Suprapubic skin (tissue), 4 donors: ENCODE results near the gene CXCR4. TPM values are rescaled to one million over a fixed set of nuclear protein-coding genes. Genes with fewer than 3 reads are reported as not detected.

ENCODE experiments used
- DNase-seq, 2 donors: peaks; one replicate each; pipeline ENCODE4 v3.0.0-alpha.2; 2019; ENCODE audit warnings: low spot score in 2 of 2
- H3K27ac ChIP-seq: fragments of 200-600 bp; sonication (generic); one replicate; pipeline ENCODE4 v1.5.1; 2019
- H3K27me3 ChIP-seq: fragments of 200-600 bp; sonication (generic); one replicate; pipeline ENCODE4 v1.5.1; 2019
- H3K36me3 ChIP-seq: fragments of 200-600 bp; sonication (generic); one replicate; pipeline ENCODE4 v1.5.1; 2019
- H3K4me1 ChIP-seq: fragments of 200-600 bp; sonication (generic); one replicate; pipeline ENCODE4 v1.5.1; 2019
- H3K4me3 ChIP-seq: fragments of 200-600 bp; sonication (generic); one replicate; pipeline ENCODE4 v1.5.1; 2019; ENCODE audit warnings: mild to moderate bottlenecking
- H3K9me3 ChIP-seq: fragments of 200-600 bp; sonication (generic); one replicate; pipeline ENCODE4 v1.5.1; 2019
- CTCF ChIP-seq, 2 donors: fragments of 200-600 bp in 1 of 2; fragments of 450-650 bp in 1 of 2; sonication (generic) in 1 of 2; IDR thresholded peaks; one replicate each; pipeline ENCODE4 v1.5.1; 2016 to 2019; ENCODE audit warnings: antibody characterized with exemption in 2 of 2, mild to moderate bottlenecking in 1 of 2, moderate library complexity in 1 of 2
- EP300 ChIP-seq: sonication (generic); formaldehyde crosslinking; IDR thresholded peaks from one replicate; pipeline ENCODE4 v1.6.1; 2017; ENCODE audit warnings: antibody characterized with exemption
- POLR2A ChIP-seq, 2 donors: fragments of 450-650 bp; IDR thresholded peaks; one replicate each; pipeline ENCODE4 v1.6.1; 2017; ENCODE audit warnings: antibody characterized with exemption in 2 of 2, mild to moderate bottlenecking in 2 of 2, moderate library complexity in 2 of 2
- POLR2AphosphoS5 ChIP-seq, 3 donors: sonication (generic); formaldehyde crosslinking; IDR thresholded peaks; one replicate each; pipeline ENCODE4 v1.6.1; 2017; ENCODE audit warnings: antibody characterized with exemption in 3 of 3
- WGBS: methylation state at CpG from one replicate; pipeline ENCODE4 v1.1.5; 2018; 5-methylcytosine and 5-hydroxymethylcytosine counted together
- total RNA-seq, 4 donors: library from RNA; depleted of rRNA; stranded (reverse); fragments of >200 nt; gene quantifications; one replicate each; pipeline ENCODE4 v1.1.0, GENCODE V29; 2016

CXCR4 gene
- total RNA-seq, 4 donors from 2014 or later = 5.1 to 6.8 (median 5.6) TPM

GRCh38 chr2:136131484-136131960, 13.6 kb upstream of the CXCR4 start:
- TF ChIP-seq CTCF (IDR thresholded peaks at IDR 0.05) = no peak
- Histone ChIP-seq H3K27me3 (peaks cover 7% of the 10 kb centered on the region), H3K36me3 (no peaks in the 10 kb centered on the region), H3K4me1 (no peaks in the 10 kb centered on the region), H3K4me3 (no peak overlapping the region), H3K9me3 (no peaks in the 10 kb centered on the region), H3K27ac (peak overlapping the region; percentile 29)
- no peak for DNase-seq
- WGBS = 83% methylated on average over 10 of the region's 10 CpGs

GRCh38 chr2:136130511-136130910, 12.6 kb upstream of the CXCR4 start:
- WGBS = 97% methylated on average over 1 of the region's 1 CpG
- Histone ChIP-seq H3K4me3 (no peak overlapping the region), H3K4me1 (no peaks in the 10 kb centered on the region), H3K27me3 (peaks cover 13% of the 10 kb centered on the region), H3K27ac (no peak overlapping the region), H3K36me3 (no peaks in the 10 kb centered on the region), H3K9me3 (no peaks in the 10 kb centered on the region)
- DNase-seq = no peak
- no peak for TF ChIP-seq CTCF (IDR thresholded peaks at IDR 0.05)
- TF ChIP-seq POLR2A (IDR thresholded peaks at IDR 0.05) = no peak
- no peak for TF ChIP-seq EP300
- no peak for TF ChIP-seq POLR2AphosphoS5 (IDR thresholded peaks at IDR 0.05)

GRCh38 chr2:136130045-136130444, 12.1 kb upstream of the CXCR4 start:
- TF ChIP-seq CTCF (IDR thresholded peaks at IDR 0.05) (no peak), EP300 (no peak), POLR2AphosphoS5 (IDR thresholded peaks at IDR 0.05) (no peak), POLR2A (IDR thresholded peaks at IDR 0.05) (no peak)
- peaks cover 15% of the 10 kb centered on the region for H3K27me3 ChIP-seq
- no peak overlapping the region for H3K27ac ChIP-seq
- no peaks in the 10 kb centered on the region for H3K9me3 ChIP-seq
- H3K4me3 ChIP-seq = no peak overlapping the region
- H3K36me3 ChIP-seq = no peaks in the 10 kb centered on the region
- no peaks in the 10 kb centered on the region for H3K4me1 ChIP-seq
- DNase-seq = no peak
- WGBS = 71% methylated on average over 3 of the region's 3 CpGs

- WGBS = 66% methylated on average over 4 of the region's 4 CpGs
- TF ChIP-seq POLR2AphosphoS5 (IDR thresholded peaks at IDR 0.05) (no peak), EP300 (no peak), CTCF (IDR thresholded peaks at IDR 0.05) (no peak), POLR2A (IDR thresholded peaks at IDR 0.05) (no peak)
- H3K4me3 ChIP-seq = no peak overlapping the region
- no peaks in the 10 kb centered on the region for H3K36me3 ChIP-seq
- no peak for DNase-seq
- no peak overlapping the region for H3K27ac ChIP-seq
- H3K4me1 ChIP-seq = no peaks in the 10 kb centered on the region
- H3K27me3 ChIP-seq = peaks cover 19% of the 10 kb centered on the region
- no peaks in the 10 kb centered on the region for H3K9me3 ChIP-seq
Observed at GRCh38 chr2:136129601-136130000, 11.7 kb upstream of the CXCR4 start.

- TF ChIP-seq CTCF (IDR thresholded peaks at IDR 0.05) (no peak), POLR2A (IDR thresholded peaks at IDR 0.05) (no peak), EP300 (no peak), POLR2AphosphoS5 (IDR thresholded peaks at IDR 0.05) (no peak)
- Histone ChIP-seq H3K4me1 (no peaks in the 10 kb centered on the region), H3K36me3 (no peaks in the 10 kb centered on the region), H3K9me3 (no peaks in the 10 kb centered on the region), H3K27ac (no peak overlapping the region), H3K27me3 (peaks cover 19% of the 10 kb centered on the region), H3K4me3 (no peak overlapping the region)
- WGBS = 58% methylated on average over 1 of the region's 1 CpG
- DNase-seq = no peak
Observed at GRCh38 chr2:136128905-136129304, 11.0 kb upstream of the CXCR4 start.
